HG03045 (cell line): ENCODE measurements around the gene PHB1.
A peak's percentile ranks its signal among the peaks of the same experiment; 100 is the strongest.

Experiments used
- ATAC-seq: cut with Tn5 transposase; IDR thresholded peaks from one replicate; pipeline ENCODE4 v1.9.1; 2021; ENCODE audit warnings: mild to moderate bottlenecking, moderate library complexity; ENCODE audit not compliant: unreplicated experiment

PHB1 gene

GRCh38 chr17:49414622-49415350 lies at the start of gene PHB1:
PHB1 (minus strand) TSS chr17:49414882; CDS start chr17:49413264, 1,618 bp downstream.
- peak; percentile 99 for ATAC-seq

- no peak for ATAC-seq
Observed at GRCh38 chr17:49464049-49464448, 49.4 kb upstream of the PHB1 start.

- ATAC-seq = no peak
Observed at GRCh38 chr17:49461580-49461979, 46.9 kb upstream of the PHB1 start.

- no peak for ATAC-seq
Observed at GRCh38 chr17:49460401-49460800, 45.7 kb upstream of the PHB1 start.

GRCh38 chr17:49459401-49459984 lies 44.8 kb upstream of the PHB1 start:
- no peak for ATAC-seq

- no peak for ATAC-seq
Observed at GRCh38 chr17:49457564-49458535, 43.2 kb upstream of the PHB1 start.

- no peak for ATAC-seq
Observed at GRCh38 chr17:49456183-49456965, 41.7 kb upstream of the PHB1 start.

GRCh38 chr17:49455272-49455861 lies 40.7 kb upstream of the PHB1 start:
- no peak for ATAC-seq

GRCh38 chr17:49454050-49454449 lies 39.4 kb upstream of the PHB1 start:
- no peak for ATAC-seq

- no peak for ATAC-seq
Observed at GRCh38 chr17:49452661-49453060, 38.0 kb upstream of the PHB1 start.

- ATAC-seq = no peak
Observed at GRCh38 chr17:49452201-49452600, 37.5 kb upstream of the PHB1 start.

- no peak for ATAC-seq
Observed at GRCh38 chr17:49450735-49451134, 36.1 kb upstream of the PHB1 start.

GRCh38 chr17:49450181-49450580 lies 35.5 kb upstream of the PHB1 start:
- no peak for ATAC-seq

- ATAC-seq = no peak
Observed at GRCh38 chr17:49447628-49448302, 33.1 kb upstream of the PHB1 start.

GRCh38 chr17:49445591-49445990 lies 30.9 kb upstream of the PHB1 start:
- no peak for ATAC-seq

- ATAC-seq = no peak
Observed at GRCh38 chr17:49444384-49444783, 29.7 kb upstream of the PHB1 start.

GRCh38 chr17:49443862-49444261 lies 29.2 kb upstream of the PHB1 start:
- no peak for ATAC-seq

- no peak for ATAC-seq
Observed at GRCh38 chr17:49442041-49442440, 27.4 kb upstream of the PHB1 start.

- no peak for ATAC-seq
Observed at GRCh38 chr17:49441578-49441977, 26.9 kb upstream of the PHB1 start.

GRCh38 chr17:49440581-49440980 lies 25.9 kb upstream of the PHB1 start:
- ATAC-seq = no peak
